HG02870 (cell line): ENCODE data around the gene RC3H2.

Source experiments
- ATAC-seq: cut with Tn5 transposase; IDR thresholded peaks from one replicate; pipeline ENCODE4 v1.9.1; 2021; ENCODE audit warnings: mild to moderate bottlenecking, moderate library complexity; ENCODE audit not compliant: unreplicated experiment

The RC3H2 gene

GRCh38 chr9:122904823-122905710, at the start of gene RC3H2:
Gene RC3H2 (minus strand): TSS chr9:122905359. CDS start chr9:122897509, 7,850 bp downstream.
- ATAC-seq: peak; percentile 75

- ATAC-seq: no peak
These were observed 49.1 kb upstream of the RC3H2 start for GRCh38 chr9:122954253-122954691.

- no peak for ATAC-seq
These were observed 45.9 kb upstream of the RC3H2 start for GRCh38 chr9:122951056-122951455.

- no peak for ATAC-seq
These were observed 45.1 kb upstream of the RC3H2 start for GRCh38 chr9:122950263-122950662.

GRCh38 chr9:122949696-122950095, 44.5 kb upstream of the RC3H2 start:
- ATAC-seq: no peak

GRCh38 chr9:122948313-122948712, 43.2 kb upstream of the RC3H2 start:
- no peak for ATAC-seq

GRCh38 chr9:122946461-122947005, 41.4 kb upstream of the RC3H2 start:
- ATAC-seq: no peak

GRCh38 chr9:122944960-122945888, 40.1 kb upstream of the RC3H2 start:
- no peak for ATAC-seq

- ATAC-seq: no peak
These were observed 36.5 kb upstream of the RC3H2 start for GRCh38 chr9:122941582-122942234.

GRCh38 chr9:122940749-122941581, 35.8 kb upstream of the RC3H2 start, which contains the start of gene RABGAP1:
Gene RABGAP1 (plus strand): TSS chr9:122941020. CDS start chr9:122957060, 16,040 bp downstream.
- peak; percentile 98 for ATAC-seq

GRCh38 chr9:122940454-122940748, 35.2 kb upstream of the RC3H2 start:
- no peak for ATAC-seq

- ATAC-seq: no peak
These were observed 34.4 kb upstream of the RC3H2 start for GRCh38 chr9:122939601-122940000.

- ATAC-seq: no peak
These were observed 31.7 kb upstream of the RC3H2 start for GRCh38 chr9:122936883-122937282.

GRCh38 chr9:122936464-122936863, 31.3 kb upstream of the RC3H2 start:
- ATAC-seq: no peak

GRCh38 chr9:122931226-122932121, 26.3 kb upstream of the RC3H2 start, which contains the start of gene ZBTB26:
Gene ZBTB26 (minus strand): TSS chr9:122931512. CDS start chr9:122919934, 11,578 bp downstream.
- peak; percentile 95 for ATAC-seq

GRCh38 chr9:122930541-122931225, 25.5 kb upstream of the RC3H2 start:
- ATAC-seq: peak; percentile 19

GRCh38 chr9:122929796-122930354, 24.7 kb upstream of the RC3H2 start:
- ATAC-seq: no peak

GRCh38 chr9:122923947-122924346, 18.8 kb upstream of the RC3H2 start:
- ATAC-seq: no peak
